ENCODE measurements around the gene LAD1. TPM values are rescaled to one million over a fixed set of nuclear protein-coding genes. Genes with fewer than 3 reads are reported as not detected.
A peak's percentile ranks its signal among the peaks of the same experiment; 100 is the strongest.

LAD1 gene
- total RNA-seq, 3 donors from 2014 or later, result 13.1 to 18.0 TPM; not detected in 1

- no peak for TF ChIP-seq POLR2A (IDR thresholded peaks at IDR 0.05)
- no peak for TF ChIP-seq CTCF (IDR thresholded peaks at IDR 0.05)
- Histone ChIP-seq H3K9me3 (no peaks in the 10 kb centered on the region), H3K4me3 (no peak overlapping the region), H3K4me1 (no peaks in the 10 kb centered on the region), H3K36me3 (no peaks in the 10 kb centered on the region), H3K27me3 (no peaks in the 10 kb centered on the region), H3K27ac (no peak overlapping the region)
- intact Hi-C loops (cut with DNase I; ENCODE audit: low total_unique reads), result loop anchor here (5.0 kb wide), 1 partner anchor 82 kb away; no protein-coding TSS in a partner anchor
- no peak for DNase-seq (ENCODE audit: low spot score in 2 of 2)
These were observed 31.7 kb upstream of the LAD1 start for GRCh38 chr1:201430776-201431175.

DNA sequence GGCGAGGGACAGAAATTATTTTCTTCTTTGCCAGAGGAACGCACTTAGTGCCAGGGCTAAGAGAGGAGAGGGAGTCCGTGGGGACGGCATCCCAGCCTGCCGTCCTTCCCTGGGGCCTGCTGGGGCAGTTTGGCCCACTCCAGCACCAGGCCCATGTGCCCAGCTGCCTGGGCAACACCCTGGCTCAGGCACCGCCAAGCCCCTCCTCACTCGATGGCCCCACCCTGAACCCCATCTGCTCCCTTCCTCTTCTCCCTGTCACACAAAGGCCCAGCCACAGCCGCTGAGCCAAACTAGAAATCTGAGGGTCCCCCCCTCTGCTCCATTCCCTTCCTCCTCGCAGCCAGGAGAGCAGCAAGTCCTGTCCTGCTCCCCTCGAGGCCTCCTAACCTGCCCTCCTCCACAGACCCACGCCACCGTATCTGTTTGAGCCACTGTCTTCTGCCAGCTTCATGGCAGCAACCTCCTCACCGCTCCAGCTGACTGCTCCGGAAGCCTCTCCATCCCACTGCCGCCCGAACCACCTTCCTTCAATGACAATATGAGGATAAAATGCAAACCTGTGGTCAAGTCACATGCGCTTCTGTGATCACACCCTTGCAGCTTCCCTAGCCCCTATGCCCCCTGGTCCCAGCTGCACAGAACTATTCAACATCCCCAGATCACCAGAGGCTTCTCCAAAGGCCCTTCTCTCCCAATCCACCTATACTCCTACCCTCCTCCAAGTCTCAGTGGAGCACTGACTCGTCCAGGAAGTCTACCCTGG, 30.8 kb upstream of the LAD1 start:
- Histone ChIP-seq H3K36me3 (no peaks in the 10 kb centered on the region), H3K27me3 (no peaks in the 10 kb centered on the region), H3K4me3 (no peak overlapping the region), H3K9me3 (no peaks in the 10 kb centered on the region), H3K4me1 (no peaks in the 10 kb centered on the region), H3K27ac (peak overlapping the region; percentile 55 to 56)
- DNase-seq (ENCODE audit: low spot score in 2 of 2), result peak in 1 of 2 donors; percentile 39
- intact Hi-C loops (cut with DNase I; ENCODE audit: low total_unique reads), result loop anchor here (5.0 kb wide), 1 partner anchor 82 kb away; no protein-coding TSS in a partner anchor
- TF ChIP-seq POLR2AphosphoS5 (IDR thresholded peaks at IDR 0.05) (no peak), CTCF (IDR thresholded peaks at IDR 0.05) (no peak), POLR2A (IDR thresholded peaks at IDR 0.05) (no peak)

DNA sequence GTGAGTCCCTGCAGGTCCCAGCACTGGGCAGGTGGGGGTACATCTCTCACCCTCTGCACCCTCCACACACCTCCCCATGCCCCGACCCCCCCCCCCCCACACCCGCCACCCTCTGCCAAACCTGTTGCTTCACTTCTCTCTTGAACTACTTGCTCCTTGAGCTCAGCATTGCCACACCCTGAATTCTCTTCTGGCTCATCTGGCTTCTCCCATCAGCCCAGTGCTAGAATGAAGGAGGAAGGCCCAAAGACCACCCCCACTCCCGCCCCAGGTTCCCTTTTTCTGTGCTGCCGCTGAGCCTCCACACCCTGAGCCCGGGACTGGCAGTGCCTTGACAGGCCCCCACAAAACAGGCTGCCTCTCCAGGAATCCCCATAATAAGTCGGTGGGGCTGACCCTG, 28.8 kb upstream of the LAD1 start:
- no peak overlapping the region for H3K27ac ChIP-seq
- H3K9me3 ChIP-seq, result no peaks in the 10 kb centered on the region
- no peak for DNase-seq (ENCODE audit: low spot score in 2 of 2)
- no peak overlapping the region for H3K4me3 ChIP-seq
- no peaks in the 10 kb centered on the region for H3K36me3 ChIP-seq
- no peak for TF ChIP-seq POLR2AphosphoS5 (IDR thresholded peaks at IDR 0.05)
- TF ChIP-seq POLR2A (IDR thresholded peaks at IDR 0.05), result no peak
- TF ChIP-seq CTCF (IDR thresholded peaks at IDR 0.05), result no peak
- H3K27me3 ChIP-seq, result no peaks in the 10 kb centered on the region
- H3K4me1 ChIP-seq, result no peaks in the 10 kb centered on the region
- intact Hi-C loops (cut with DNase I; ENCODE audit: low total_unique reads), result no loop called here

DNA sequence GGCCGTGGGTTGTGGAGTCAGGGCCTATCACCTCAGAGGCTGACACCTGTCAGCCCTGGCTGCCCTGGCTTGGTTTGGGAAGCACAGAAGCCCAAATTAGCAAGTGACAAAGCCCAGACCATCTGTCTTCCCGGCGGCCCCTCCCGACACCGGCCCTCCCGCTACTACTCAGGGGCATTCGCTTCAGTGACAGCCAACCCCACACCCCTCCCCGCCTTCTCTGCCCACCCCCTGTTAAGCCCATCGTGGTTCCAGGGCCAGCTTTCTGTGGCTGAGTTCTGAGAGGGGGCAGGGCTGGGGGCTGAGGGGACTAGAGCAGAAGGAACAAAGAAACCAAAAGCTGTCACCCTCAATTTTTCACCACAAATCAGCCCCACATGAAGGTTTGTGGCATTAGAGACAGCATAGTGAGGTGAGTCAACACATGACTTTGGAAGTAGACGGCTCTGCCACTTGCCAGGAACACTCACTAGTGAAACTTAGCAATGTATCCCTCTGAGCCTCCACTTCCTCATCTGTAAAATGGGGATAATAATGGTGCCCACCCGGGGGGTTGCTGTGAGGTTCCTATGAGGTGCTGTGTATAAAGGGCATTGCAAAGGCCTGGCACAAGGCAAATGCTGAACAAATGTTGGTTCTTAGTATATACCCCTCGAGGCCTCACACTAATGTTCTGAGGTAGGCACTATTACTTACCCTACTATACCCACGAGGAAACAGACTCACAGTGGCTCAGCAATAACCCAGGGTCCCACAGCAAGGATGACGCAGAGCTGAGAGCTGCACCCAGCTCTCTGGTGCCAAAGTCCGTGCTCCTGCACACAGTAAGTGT, 27.6 kb upstream of the LAD1 start:
- intact Hi-C loops (cut with DNase I; ENCODE audit: low total_unique reads), result no loop called here

More for the DNA sequence above, 27.6 kb upstream of the LAD1 start:
- H3K36me3 ChIP-seq, result no peaks in the 10 kb centered on the region
- H3K27me3 ChIP-seq, result no peaks in the 10 kb centered on the region
- TF ChIP-seq POLR2A (IDR thresholded peaks at IDR 0.05), result no peak
- TF ChIP-seq CTCF (IDR thresholded peaks at IDR 0.05), result no peak
- no peak for TF ChIP-seq POLR2AphosphoS5 (IDR thresholded peaks at IDR 0.05)
- no peak overlapping the region for H3K4me3 ChIP-seq
- no peaks in the 10 kb centered on the region for H3K4me1 ChIP-seq
- DNase-seq (ENCODE audit: low spot score in 2 of 2), result no peak
- H3K9me3 ChIP-seq, result no peaks in the 10 kb centered on the region
- no peak overlapping the region for H3K27ac ChIP-seq

All from breast epithelium (tissue), 4 donors.